ENCODE measurements around the gene BBS1.

- TF ChIP-seq CTCF (IDR thresholded peaks at IDR 0.05; ENCODE audit: low read depth, low read length) (peak; percentile 60), POLR2A (IDR thresholded peaks at IDR 0.05; ENCODE audit: extremely low read depth, insufficient read length) (no peak), MAX (IDR thresholded peaks at IDR 0.05; ENCODE audit: low read depth, low read length) (no peak)
These were observed 15.0 kb upstream of the BBS1 start for GRCh38 chr11:66495401-66495854.
